PC-3 (cell line): ENCODE results near the gene ADPRHL1.

Source experiments
- EZH2 ChIP-seq: fragments of 300-600 bp; sonication (generic); IDR thresholded peaks from one replicate; pipeline ENCODE4 v1.6.1; 2017; ENCODE audit warnings: antibody characterized with exemption, mild to moderate bottlenecking, low read length; ENCODE audit not compliant: unreplicated experiment
- EZH2phosphoT487 ChIP-seq: fragments of 300-600 bp; sonication (generic); IDR thresholded peaks from 2 replicates; pipeline ENCODE4 v1.6.1; 2018; ENCODE audit warnings: mild to moderate bottlenecking, antibody characterized with exemption, low read length, borderline replicate concordance
- TF ChIP-seq, protein P1 (sequence below): fragments of 300-600 bp; sonication (generic); conservative IDR thresholded peaks from 2 replicates; pipeline ENCODE4 v1.5.1; 2017; ENCODE audit warnings: antibody characterized with exemption, low read depth, mild to moderate bottlenecking, low read length

DNA sequence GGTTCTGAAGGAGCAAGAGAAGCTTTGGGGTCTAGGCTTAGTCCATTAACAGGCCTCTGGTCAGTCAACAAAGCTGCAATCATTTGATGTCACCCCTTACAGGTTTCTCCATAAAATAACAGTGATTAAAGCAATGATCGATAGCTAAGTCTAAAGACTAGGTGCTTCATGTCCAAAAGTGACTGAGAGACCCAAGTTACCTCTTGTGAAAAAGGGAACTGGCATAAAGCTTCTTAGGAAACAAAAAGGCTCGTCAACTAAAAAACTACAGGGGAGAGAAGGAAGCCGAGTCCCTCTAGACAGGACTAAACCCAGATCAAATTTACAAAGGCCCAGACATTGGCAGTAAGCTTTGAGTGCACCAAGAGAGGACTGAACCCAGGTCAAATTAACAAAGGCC lies 35.0 kb upstream of the ADPRHL1 start:
- TF ChIP-seq, protein P1, sequence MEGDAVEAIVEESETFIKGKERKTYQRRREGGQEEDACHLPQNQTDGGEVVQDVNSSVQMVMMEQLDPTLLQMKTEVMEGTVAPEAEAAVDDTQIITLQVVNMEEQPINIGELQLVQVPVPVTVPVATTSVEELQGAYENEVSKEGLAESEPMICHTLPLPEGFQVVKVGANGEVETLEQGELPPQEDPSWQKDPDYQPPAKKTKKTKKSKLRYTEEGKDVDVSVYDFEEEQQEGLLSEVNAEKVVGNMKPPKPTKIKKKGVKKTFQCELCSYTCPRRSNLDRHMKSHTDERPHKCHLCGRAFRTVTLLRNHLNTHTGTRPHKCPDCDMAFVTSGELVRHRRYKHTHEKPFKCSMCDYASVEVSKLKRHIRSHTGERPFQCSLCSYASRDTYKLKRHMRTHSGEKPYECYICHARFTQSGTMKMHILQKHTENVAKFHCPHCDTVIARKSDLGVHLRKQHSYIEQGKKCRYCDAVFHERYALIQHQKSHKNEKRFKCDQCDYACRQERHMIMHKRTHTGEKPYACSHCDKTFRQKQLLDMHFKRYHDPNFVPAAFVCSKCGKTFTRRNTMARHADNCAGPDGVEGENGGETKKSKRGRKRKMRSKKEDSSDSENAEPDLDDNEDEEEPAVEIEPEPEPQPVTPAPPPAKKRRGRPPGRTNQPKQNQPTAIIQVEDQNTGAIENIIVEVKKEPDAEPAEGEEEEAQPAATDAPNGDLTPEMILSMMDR: no peak
- no peak for TF ChIP-seq EZH2phosphoT487
- no peak for TF ChIP-seq EZH2
